ENCODE measurements around the gene NAV2.

Gene NAV2

GRCh38 chr11:19895776-19896175, 183.1 kb downstream of the NAV2 start:
- Mint-ChIP-seq H3K36me3 (ENCODE audit: low read depth) (no peaks in the 10 kb centered on the region), H3K4me1 (no peaks in the 10 kb centered on the region), H3K4me3 (no peak overlapping the region), H3K27me3 (no peaks in the 10 kb centered on the region), H3K9me3 (no peaks in the 10 kb centered on the region), H3K27ac (no peak overlapping the region)
- ATAC-seq = no peak
- DNase-seq = no peak

GRCh38 chr11:19903620-19904069, 191.0 kb downstream of the NAV2 start:
- H3K4me1 Mint-ChIP-seq = no peaks in the 10 kb centered on the region
- no peak overlapping the region for H3K27ac Mint-ChIP-seq
- no peaks in the 10 kb centered on the region for H3K9me3 Mint-ChIP-seq
- no peaks in the 10 kb centered on the region for H3K36me3 Mint-ChIP-seq (ENCODE audit: low read depth)
- H3K27me3 Mint-ChIP-seq = no peaks in the 10 kb centered on the region
- H3K4me3 Mint-ChIP-seq = no peak overlapping the region
- DNase-seq (peak; percentile 66), ATAC-seq (no peak)

- Mint-ChIP-seq H3K4me1 (no peaks in the 10 kb centered on the region), H3K27ac (no peak overlapping the region), H3K27me3 (no peaks in the 10 kb centered on the region), H3K36me3 (ENCODE audit: low read depth) (no peaks in the 10 kb centered on the region), H3K9me3 (no peaks in the 10 kb centered on the region), H3K4me3 (no peak overlapping the region)
- DNase-seq (no peak), ATAC-seq (no peak)
These were observed 192.7 kb downstream of the NAV2 start for GRCh38 chr11:19905280-19905853.

- no peaks in the 10 kb centered on the region for H3K27me3 Mint-ChIP-seq
- no peaks in the 10 kb centered on the region for H3K4me1 Mint-ChIP-seq
- no peak overlapping the region for H3K27ac Mint-ChIP-seq
- no peak overlapping the region for H3K4me3 Mint-ChIP-seq
- H3K36me3 Mint-ChIP-seq (ENCODE audit: low read depth) = no peaks in the 10 kb centered on the region
- DNase-seq (no peak), ATAC-seq (no peak)
- no peaks in the 10 kb centered on the region for H3K9me3 Mint-ChIP-seq
These were observed 193.5 kb downstream of the NAV2 start for GRCh38 chr11:19906126-19906525.

GRCh38 chr11:19907008-19907579, 194.5 kb downstream of the NAV2 start:
- Mint-ChIP-seq H3K27me3 (no peaks in the 10 kb centered on the region), H3K4me1 (no peaks in the 10 kb centered on the region), H3K4me3 (no peak overlapping the region), H3K27ac (no peak overlapping the region), H3K36me3 (ENCODE audit: low read depth) (no peaks in the 10 kb centered on the region), H3K9me3 (no peaks in the 10 kb centered on the region)
- no peak for DNase-seq
- ATAC-seq = no peak

GRCh38 chr11:19907839-19908238, 195.2 kb downstream of the NAV2 start:
- no peak for DNase-seq
- Mint-ChIP-seq H3K9me3 (no peaks in the 10 kb centered on the region), H3K4me3 (no peak overlapping the region), H3K27ac (no peak overlapping the region), H3K4me1 (no peaks in the 10 kb centered on the region), H3K36me3 (ENCODE audit: low read depth) (no peaks in the 10 kb centered on the region), H3K27me3 (no peaks in the 10 kb centered on the region)
- ATAC-seq = no peak

GRCh38 chr11:19910931-19911330, 198.3 kb downstream of the NAV2 start:
- no peaks in the 10 kb centered on the region for H3K9me3 Mint-ChIP-seq
- DNase-seq (no peak), ATAC-seq (no peak)
- H3K27me3 Mint-ChIP-seq = peaks cover 2% of the 10 kb centered on the region
- H3K27ac Mint-ChIP-seq = no peak overlapping the region
- no peaks in the 10 kb centered on the region for H3K4me1 Mint-ChIP-seq
- H3K36me3 Mint-ChIP-seq (ENCODE audit: low read depth) = no peaks in the 10 kb centered on the region
- no peak overlapping the region for H3K4me3 Mint-ChIP-seq

- ATAC-seq = no peak
- Mint-ChIP-seq H3K27me3 (peaks cover 3% of the 10 kb centered on the region), H3K27ac (no peak overlapping the region), H3K4me1 (no peaks in the 10 kb centered on the region), H3K4me3 (no peak overlapping the region), H3K9me3 (no peaks in the 10 kb centered on the region), H3K36me3 (ENCODE audit: low read depth) (no peaks in the 10 kb centered on the region)
- DNase-seq = no peak
These were observed 199.7 kb downstream of the NAV2 start for GRCh38 chr11:19912115-19912957.

- no peak for ATAC-seq
- peaks cover 4% of the 10 kb centered on the region for H3K27me3 Mint-ChIP-seq
- H3K27ac Mint-ChIP-seq = no peak overlapping the region
- no peaks in the 10 kb centered on the region for H3K9me3 Mint-ChIP-seq
- no peaks in the 10 kb centered on the region for H3K36me3 Mint-ChIP-seq (ENCODE audit: low read depth)
- no peak for DNase-seq
- H3K4me1 Mint-ChIP-seq = no peaks in the 10 kb centered on the region
- H3K4me3 Mint-ChIP-seq = no peak overlapping the region
These were observed 200.6 kb downstream of the NAV2 start for GRCh38 chr11:19912958-19913892.

GRCh38 chr11:19913893-19914249, 201.2 kb downstream of the NAV2 start:
- Mint-ChIP-seq H3K4me1 (no peaks in the 10 kb centered on the region), H3K9me3 (no peaks in the 10 kb centered on the region), H3K27ac (no peak overlapping the region), H3K36me3 (ENCODE audit: low read depth) (no peaks in the 10 kb centered on the region), H3K27me3 (peaks cover 4% of the 10 kb centered on the region), H3K4me3 (no peak overlapping the region)
- ATAC-seq = no peak
- no peak for DNase-seq

- Mint-ChIP-seq H3K4me1 (no peaks in the 10 kb centered on the region), H3K9me3 (no peaks in the 10 kb centered on the region), H3K4me3 (no peak overlapping the region), H3K36me3 (ENCODE audit: low read depth) (no peaks in the 10 kb centered on the region), H3K27ac (no peak overlapping the region), H3K27me3 (peaks cover 4% of the 10 kb centered on the region)
- DNase-seq = no peak
- ATAC-seq = no peak
These were observed 203.2 kb downstream of the NAV2 start for GRCh38 chr11:19915808-19916207.

GRCh38 chr11:19917069-19917468, 204.4 kb downstream of the NAV2 start:
- H3K27me3 Mint-ChIP-seq = peaks cover 4% of the 10 kb centered on the region
- no peaks in the 10 kb centered on the region for H3K9me3 Mint-ChIP-seq
- no peak overlapping the region for H3K27ac Mint-ChIP-seq
- no peak overlapping the region for H3K4me3 Mint-ChIP-seq
- ATAC-seq = no peak
- H3K36me3 Mint-ChIP-seq (ENCODE audit: low read depth) = no peaks in the 10 kb centered on the region
- H3K4me1 Mint-ChIP-seq = no peaks in the 10 kb centered on the region
- no peak for DNase-seq

GRCh38 chr11:19918302-19919049, 205.8 kb downstream of the NAV2 start:
- ATAC-seq (no peak), DNase-seq (no peak)
- H3K36me3 Mint-ChIP-seq (ENCODE audit: low read depth) = no peaks in the 10 kb centered on the region
- H3K4me1 Mint-ChIP-seq = no peaks in the 10 kb centered on the region
- H3K27me3 Mint-ChIP-seq = peaks cover 8% of the 10 kb centered on the region
- H3K9me3 Mint-ChIP-seq = no peaks in the 10 kb centered on the region
- H3K27ac Mint-ChIP-seq = no peak overlapping the region
- no peak overlapping the region for H3K4me3 Mint-ChIP-seq

- Mint-ChIP-seq H3K27ac (no peak overlapping the region), H3K9me3 (no peaks in the 10 kb centered on the region), H3K4me1 (no peaks in the 10 kb centered on the region), H3K27me3 (peaks cover 10% of the 10 kb centered on the region), H3K4me3 (no peak overlapping the region), H3K36me3 (ENCODE audit: low read depth) (no peaks in the 10 kb centered on the region)
- ATAC-seq (no peak), DNase-seq (no peak)
These were observed 206.5 kb downstream of the NAV2 start for GRCh38 chr11:19919050-19919561.

Measured in activated naive CD8-positive, alpha-beta T cell treated with anti-CD3 and anti-CD28 coated beads, Interleukin-2, amount 50 U/mL, for 24 hours (primary cell).